Measurements from ENCODE around the gene TMEM37. TPM values are rescaled to one million over a fixed set of nuclear protein-coding genes. Genes with fewer than 3 reads are reported as not detected.

Gene TMEM37
- 10 to 100 TPM in 2 of 4 donors, 1 to 10 TPM in 2; 3.7 to 15.3 (median 8.8) TPM for total RNA-seq

DNA sequence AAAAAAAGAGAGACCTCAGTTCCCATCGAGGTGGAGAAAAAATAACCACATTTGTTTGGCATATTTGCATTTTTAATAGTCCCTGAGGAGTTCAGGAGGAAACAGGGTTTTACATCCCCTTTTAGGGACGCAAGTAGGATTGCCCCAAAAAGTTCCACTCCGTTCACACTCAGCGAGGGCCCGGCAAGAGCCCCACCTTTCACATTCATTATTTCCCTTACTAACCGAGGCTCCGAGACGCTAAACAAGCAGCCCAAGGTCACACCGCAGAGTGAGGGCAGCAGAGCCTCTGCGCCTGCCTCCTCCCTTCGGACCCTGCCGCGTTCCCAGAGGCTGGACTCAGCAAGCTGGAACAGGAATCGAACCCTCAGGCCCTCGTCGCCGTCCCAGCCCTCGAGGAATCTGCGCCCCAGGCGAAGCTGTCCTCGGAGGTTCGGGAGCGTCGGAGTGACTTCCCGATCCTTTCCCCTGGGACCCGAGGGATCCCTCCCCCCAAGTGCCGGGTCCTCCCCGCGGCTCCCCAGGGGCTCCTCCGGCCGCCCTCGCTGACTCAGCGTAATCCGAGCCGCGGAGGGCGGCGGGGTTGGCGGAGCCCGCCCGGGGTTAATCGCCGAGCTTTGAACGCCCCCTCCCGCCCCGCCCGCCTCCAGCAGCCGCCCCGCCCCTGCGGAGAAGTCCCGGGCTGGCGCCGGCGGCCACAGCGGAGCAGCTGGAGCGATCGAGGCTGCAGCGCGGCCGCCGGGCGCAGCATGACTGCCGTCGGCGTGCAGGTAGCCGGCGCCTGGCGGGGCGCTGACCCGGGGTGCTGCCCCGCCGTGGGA lies at the start of gene TMEM37:
Gene TMEM37, plus strand, starts transcription at position 700 of the 821 bp plus-strand sequence. Its CDS starts 50 bp downstream, at position 750.
- TF ChIP-seq POLR2A (IDR thresholded peaks at IDR 0.05) (no peak), EP300 (IDR thresholded peaks at IDR 0.05) (no peak)
- TF ChIP-seq, protein P1, sequence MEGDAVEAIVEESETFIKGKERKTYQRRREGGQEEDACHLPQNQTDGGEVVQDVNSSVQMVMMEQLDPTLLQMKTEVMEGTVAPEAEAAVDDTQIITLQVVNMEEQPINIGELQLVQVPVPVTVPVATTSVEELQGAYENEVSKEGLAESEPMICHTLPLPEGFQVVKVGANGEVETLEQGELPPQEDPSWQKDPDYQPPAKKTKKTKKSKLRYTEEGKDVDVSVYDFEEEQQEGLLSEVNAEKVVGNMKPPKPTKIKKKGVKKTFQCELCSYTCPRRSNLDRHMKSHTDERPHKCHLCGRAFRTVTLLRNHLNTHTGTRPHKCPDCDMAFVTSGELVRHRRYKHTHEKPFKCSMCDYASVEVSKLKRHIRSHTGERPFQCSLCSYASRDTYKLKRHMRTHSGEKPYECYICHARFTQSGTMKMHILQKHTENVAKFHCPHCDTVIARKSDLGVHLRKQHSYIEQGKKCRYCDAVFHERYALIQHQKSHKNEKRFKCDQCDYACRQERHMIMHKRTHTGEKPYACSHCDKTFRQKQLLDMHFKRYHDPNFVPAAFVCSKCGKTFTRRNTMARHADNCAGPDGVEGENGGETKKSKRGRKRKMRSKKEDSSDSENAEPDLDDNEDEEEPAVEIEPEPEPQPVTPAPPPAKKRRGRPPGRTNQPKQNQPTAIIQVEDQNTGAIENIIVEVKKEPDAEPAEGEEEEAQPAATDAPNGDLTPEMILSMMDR (IDR thresholded peaks at IDR 0.05) = no peak
- H3K27ac ChIP-seq = peak within 1 kb of the TSS in 3 of 4 donors; percentile 64 to 79 (median 76)
- H3K27me3 ChIP-seq = no peaks in the 10 kb centered on the region

GRCh38 chr2:119383410-119384140 lies 48.1 kb upstream of the TMEM37 start:
- H3K27me3 ChIP-seq = no peaks in the 10 kb centered on the region
- TF ChIP-seq, protein P1 (IDR thresholded peaks at IDR 0.05) = no peak
- TF ChIP-seq POLR2A (IDR thresholded peaks at IDR 0.05) (no peak), EP300 (IDR thresholded peaks at IDR 0.05) (no peak)
- no peak overlapping the region for H3K4me3 ChIP-seq
- DNase-seq (ENCODE audit: low spot score in 2 of 2) = no peak
- peaks cover 0 to 14% (median 8%) of the 10 kb centered on the region in 4 donors for H3K4me1 ChIP-seq
- H3K9me3 ChIP-seq = no peaks in the 10 kb centered on the region
- H3K27ac ChIP-seq = no peak overlapping the region
- WGBS, 2 donors = 84 to 94% methylated on average over 6 of the region's 6 CpGs
- H3K36me3 ChIP-seq = no peaks in the 10 kb centered on the region

More for the DNA sequence above, at the start of gene TMEM37:
- peak within 1 kb of the TSS; percentile 33 to 67 (median 50) for H3K4me3 ChIP-seq
- H3K36me3 ChIP-seq = no peaks in the 10 kb centered on the region
- 8 to 10% methylated on average over 18 to 35 of the region's 72 CpGs for WGBS, 2 donors
- H3K4me1 ChIP-seq = peaks cover 0 to 59% (median 15%) of the 10 kb centered on the region in 4 donors
- H3K9me3 ChIP-seq = no peaks in the 10 kb centered on the region
- no peak for DNase-seq (ENCODE audit: low spot score in 2 of 2)

GRCh38 chr2:119384971-119385370 lies 46.7 kb upstream of the TMEM37 start:
- Histone ChIP-seq H3K4me3 (no peak overlapping the region), H3K36me3 (no peaks in the 10 kb centered on the region), H3K9me3 (no peaks in the 10 kb centered on the region), H3K27me3 (no peaks in the 10 kb centered on the region), H3K27ac (no peak overlapping the region), H3K4me1 (peaks cover 0 to 28% (median 12%) of the 10 kb centered on the region in 4 donors)
- 79 to 80% methylated on average over 4 of the region's 4 CpGs for WGBS, 2 donors
- TF ChIP-seq, protein P1 (IDR thresholded peaks at IDR 0.05) = no peak
- TF ChIP-seq EP300 (IDR thresholded peaks at IDR 0.05) (no peak), POLR2A (IDR thresholded peaks at IDR 0.05) (no peak)
- no peak for DNase-seq (ENCODE audit: low spot score in 2 of 2)

DNA sequence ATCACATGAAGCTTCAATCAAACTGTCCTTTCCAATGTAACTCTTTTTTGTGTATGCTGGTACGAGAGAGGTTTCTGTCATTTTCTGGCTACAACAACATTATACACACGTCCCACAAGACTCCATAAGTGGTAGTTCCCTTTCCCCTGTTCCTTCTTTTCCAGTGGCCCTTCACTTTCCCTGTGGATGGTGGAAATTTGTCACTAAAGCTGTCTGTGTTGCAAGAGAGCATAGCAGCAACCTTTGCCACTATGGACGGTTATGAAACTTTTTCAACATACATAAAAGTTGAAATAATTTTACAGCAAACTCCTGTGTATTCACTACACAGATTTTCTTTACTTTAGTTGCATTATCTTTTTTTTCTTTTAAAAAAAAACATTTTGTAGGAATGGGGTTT lies 46.2 kb upstream of the TMEM37 start:
- WGBS, 2 donors = 84 to 90% methylated on average over 3 of the region's 3 CpGs
- Histone ChIP-seq H3K27ac (no peak overlapping the region), H3K27me3 (no peaks in the 10 kb centered on the region), H3K4me1 (peaks cover 0 to 32% (median 13%) of the 10 kb centered on the region in 4 donors), H3K9me3 (no peaks in the 10 kb centered on the region), H3K4me3 (no peak overlapping the region), H3K36me3 (no peaks in the 10 kb centered on the region)
- TF ChIP-seq POLR2A (IDR thresholded peaks at IDR 0.05) (no peak), EP300 (IDR thresholded peaks at IDR 0.05) (no peak)
- TF ChIP-seq, protein P1 (IDR thresholded peaks at IDR 0.05) = no peak
- no peak for DNase-seq (ENCODE audit: low spot score in 2 of 2)

Data from tibial nerve (tissue), 4 donors.